Measurements from ENCODE around the gene BRSK2.
"Not testable (repeated sequence)": the region's sequence is repeated elsewhere in the genome, so short reads cannot be mapped to it uniquely, and the experiment has no call there.

Gene BRSK2

DNA sequence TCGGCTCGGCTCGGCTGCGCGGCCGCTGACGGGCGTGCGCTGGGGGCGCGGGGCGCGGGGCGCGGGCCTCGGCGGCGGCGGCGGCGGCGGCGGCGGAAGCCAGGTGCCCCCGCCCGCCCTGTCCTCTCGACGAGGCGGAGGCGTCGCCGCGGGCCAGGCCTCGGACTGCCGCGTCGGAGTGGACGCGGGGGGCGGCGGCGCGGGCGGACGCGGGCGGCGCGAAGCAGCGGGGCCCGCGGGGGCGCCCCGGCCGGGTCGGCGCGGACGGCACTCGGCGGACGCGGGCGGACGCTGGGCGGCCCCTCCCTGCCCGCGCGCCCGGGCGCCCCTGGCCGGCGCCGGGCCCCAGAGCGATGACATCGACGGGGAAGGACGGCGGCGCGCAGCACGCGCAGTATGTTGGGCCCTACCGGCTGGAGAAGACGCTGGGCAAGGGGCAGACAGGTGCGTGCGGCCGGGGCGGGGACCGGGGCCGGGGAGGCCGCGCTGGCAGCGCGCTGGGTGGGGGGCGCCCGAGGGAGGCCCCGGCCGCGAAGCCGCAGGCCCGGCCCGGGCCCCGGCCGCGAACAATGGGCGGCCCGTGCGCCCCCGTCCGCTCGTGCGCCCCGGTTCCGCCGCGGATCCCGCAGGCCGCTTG lies at the start of gene BRSK2:
TSS of gene BRSK2 (plus strand) at position 3 of the 637 bp plus-strand sequence. CDS start at position 354, 351 bp downstream.
- DNase-seq, result no peak

DNA sequence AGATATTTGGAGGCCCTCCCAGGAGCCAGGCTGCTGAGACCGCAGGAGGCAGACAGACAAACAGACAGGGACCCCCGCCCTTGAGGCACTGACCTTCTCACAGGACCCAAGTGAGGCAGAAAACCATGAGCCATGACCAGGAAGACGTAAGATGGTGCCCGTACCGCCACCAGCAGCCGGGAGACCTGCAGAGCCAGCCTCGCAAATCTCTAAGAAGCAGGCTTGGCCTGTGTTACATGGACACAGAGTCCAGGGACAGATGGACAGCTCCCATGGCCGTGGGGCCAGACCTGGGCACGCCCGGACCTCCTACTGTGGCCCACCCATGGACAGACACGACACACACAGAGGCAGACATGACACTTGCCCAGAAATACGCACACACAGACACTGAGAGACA lies 49.6 kb upstream of the BRSK2 start:
- DNase-seq, result no peak

GRCh38 chr11:1341226-1341625 lies 48.5 kb upstream of the BRSK2 start:
- not testable (repeated sequence) for DNase-seq

GRCh38 chr11:1341928-1342524 lies 47.7 kb upstream of the BRSK2 start:
- no peak for DNase-seq

DNA sequence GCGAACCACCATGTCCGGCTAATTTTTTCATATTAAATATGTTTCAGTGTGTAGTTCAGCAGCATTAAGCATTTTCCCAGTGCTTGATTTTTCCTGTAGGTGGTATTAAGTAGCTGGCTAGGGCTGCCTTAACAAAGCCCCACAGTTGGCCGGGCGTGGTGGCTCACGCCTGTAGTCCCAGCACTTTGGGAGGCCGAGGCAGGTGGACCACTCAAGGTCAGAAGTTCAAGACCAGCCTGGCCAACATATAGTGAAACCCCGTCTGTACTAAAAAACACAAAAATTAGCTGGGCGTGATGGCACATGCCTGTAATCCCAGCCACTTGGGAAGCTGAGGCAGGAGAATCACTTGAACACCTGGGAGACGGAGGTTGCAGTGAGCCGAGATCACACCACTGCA lies 46.8 kb upstream of the BRSK2 start:
- no peak for DNase-seq

DNA sequence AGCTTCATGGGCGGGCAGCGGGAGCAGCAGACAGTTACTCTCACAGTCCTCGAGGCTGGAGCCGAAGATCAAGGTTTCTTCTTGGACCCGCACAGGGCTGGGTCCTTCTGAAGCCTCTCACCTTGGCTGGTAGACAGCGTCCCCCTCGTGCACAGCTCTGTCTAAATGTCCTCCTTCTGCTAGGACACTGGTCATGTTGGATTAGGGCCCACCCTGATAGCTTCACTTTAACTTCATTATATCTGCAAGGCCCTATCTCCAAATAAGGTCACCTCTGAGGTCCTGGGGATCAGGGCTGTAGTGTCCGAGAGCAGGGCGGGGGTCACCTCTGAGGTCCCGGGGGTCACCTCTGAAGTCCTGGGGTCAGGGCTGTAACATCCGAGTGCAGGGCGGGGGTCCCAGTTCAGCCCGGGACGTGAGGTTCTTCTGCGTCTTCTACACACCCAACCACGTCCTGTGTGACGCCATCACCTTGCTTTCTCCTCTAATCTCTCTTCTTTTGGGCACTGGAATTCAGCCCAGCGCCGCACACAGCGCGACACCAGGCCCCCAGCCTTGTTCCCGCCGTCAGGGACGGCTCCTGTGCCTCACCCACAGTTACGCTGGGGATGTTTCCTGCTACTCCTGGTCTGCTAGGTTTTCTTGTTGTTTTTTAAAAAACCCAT lies 46.2 kb upstream of the BRSK2 start:
- DNase-seq, result no peak

DNA sequence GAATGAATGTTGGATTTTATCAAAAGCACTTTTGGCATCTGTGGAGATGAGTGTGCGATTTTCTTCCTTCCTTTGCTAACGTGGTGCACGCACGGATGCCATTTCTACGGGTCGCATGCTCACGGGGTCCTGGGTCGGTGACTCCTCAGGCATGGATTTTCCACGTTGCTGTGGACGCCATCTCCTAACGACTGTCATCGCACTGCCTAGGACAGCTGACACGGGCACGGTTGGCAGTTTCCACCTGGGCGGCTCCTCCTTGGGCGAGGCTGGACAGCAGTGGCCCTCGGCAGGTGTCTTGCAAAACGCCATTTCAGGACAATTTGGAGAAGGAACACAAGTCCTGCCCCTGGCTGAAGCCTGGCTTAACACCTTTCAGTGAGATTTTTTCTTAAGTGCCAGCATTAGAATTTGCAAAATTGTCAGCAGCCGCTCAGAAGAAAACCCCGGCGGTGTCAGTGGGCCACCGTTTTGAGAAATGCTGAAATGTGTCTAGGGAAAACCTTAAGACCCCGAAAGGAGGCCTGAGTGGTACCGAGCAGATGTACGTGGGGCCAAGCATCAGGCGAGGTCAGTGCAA lies 45.6 kb upstream of the BRSK2 start:
- DNase-seq, result no peak

DNA sequence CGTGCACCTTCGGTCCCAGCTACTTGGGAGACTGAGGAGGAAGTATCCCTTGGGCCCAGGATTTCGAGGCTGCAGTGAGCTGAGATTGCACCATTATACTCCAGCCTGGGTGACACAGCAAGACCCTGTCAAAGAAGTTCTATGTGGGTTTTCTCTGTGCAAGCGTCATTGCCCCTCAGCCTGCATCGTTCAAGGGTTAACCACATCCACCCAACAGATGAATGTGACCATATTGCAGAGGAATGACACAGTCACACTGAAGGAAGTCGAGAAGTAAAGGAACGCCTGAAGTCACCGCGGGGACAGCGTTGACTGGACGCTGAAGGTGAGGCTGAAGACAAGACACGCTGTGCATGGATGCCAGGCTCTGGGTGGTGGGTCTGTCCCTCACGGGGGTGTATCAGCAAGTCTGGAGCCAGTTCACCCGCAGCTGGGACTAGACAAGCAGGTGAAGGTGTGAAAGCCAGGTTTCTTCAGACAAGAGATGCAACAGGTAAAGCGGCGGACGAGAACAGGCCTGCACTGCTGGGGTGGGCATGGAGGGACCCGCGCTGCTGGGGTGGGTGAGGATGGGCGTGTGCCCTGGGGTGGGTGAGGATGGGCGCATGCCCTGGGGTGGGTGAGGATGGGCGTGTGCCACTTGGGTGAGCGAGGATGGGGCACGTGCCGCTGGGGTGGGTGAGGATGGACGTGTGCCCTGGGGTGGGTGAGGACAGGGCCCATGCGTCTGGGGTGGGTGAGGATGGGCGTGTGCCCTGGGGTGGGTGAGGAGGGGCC lies 43.8 kb upstream of the BRSK2 start:
- DNase-seq, result no peak

DNA sequence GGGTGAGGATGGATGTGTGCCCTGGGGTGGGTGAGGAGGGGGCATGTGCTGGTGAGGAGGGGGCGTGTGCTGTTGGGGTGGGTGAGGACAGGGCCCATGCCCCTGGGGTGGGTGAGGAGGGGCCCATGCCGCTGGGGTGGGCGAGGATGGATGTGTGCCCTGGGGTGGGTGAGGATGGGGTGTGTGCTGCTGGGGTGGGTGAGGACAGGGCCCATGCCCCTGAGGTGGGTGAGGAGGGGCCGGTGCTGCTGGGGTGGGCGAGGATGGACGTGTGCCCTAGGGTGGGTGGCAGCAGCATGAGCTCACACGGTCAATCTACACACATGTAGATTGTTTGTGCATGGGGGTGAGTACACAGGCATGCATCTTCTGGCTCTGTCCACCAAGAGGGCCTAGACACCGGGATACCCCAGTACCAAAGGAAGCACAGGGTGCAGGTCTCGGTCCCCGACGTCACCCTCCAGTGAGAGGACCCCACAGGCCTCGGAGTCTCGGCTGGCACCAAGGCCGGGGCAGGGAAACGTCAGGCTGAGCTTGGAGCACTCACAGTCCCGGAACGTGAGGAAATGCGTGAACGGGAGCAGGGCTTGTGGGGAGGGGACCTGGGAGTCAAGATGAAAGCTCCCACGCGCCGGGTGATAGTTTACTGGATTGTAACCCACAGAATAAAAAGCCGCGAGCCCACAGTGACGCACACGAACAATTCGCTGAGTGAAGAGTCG lies 42.9 kb upstream of the BRSK2 start:
- no peak for DNase-seq

GRCh38 chr11:1347411-1347999 lies 42.2 kb upstream of the BRSK2 start:
- not testable (repeated sequence) for DNase-seq

GRCh38 chr11:1348146-1348795 lies 41.5 kb upstream of the BRSK2 start:
- no peak for DNase-seq

GRCh38 chr11:1348796-1349326 lies 40.9 kb upstream of the BRSK2 start:
- no peak for DNase-seq

GRCh38 chr11:1349327-1350041 lies 40.2 kb upstream of the BRSK2 start:
- no peak for DNase-seq

DNA sequence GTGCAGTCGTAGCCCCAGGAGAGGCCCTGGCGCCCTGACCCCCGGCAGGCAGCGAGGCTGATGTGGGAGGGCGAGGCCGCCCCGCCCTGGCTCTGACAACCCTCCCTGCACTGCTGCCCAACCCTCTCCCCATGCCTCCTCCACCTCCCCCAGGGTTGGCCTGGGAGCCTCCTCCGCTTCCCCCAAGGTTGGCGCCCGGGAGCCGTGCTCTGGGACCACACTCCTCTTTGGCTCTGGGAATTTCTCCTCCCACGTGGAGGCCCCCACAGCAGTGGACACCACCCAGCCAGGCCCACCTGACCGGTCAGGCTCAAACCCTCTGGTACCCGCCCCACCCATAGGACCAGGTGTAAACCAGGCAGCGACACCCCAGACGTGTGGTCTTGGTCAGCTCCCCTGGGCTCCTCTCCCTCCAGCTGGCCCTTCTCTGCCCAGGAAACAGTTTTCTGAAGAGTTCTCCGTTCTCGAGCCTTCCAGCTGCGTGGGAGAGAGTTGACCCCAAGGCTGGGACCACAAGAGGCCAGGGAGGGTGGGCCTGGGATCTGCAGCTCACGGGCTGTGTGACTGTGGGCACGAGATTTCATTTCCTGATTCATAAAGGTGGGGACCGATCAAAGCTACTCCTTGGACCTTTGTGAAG lies 39.5 kb upstream of the BRSK2 start:
- no peak for DNase-seq

DNA sequence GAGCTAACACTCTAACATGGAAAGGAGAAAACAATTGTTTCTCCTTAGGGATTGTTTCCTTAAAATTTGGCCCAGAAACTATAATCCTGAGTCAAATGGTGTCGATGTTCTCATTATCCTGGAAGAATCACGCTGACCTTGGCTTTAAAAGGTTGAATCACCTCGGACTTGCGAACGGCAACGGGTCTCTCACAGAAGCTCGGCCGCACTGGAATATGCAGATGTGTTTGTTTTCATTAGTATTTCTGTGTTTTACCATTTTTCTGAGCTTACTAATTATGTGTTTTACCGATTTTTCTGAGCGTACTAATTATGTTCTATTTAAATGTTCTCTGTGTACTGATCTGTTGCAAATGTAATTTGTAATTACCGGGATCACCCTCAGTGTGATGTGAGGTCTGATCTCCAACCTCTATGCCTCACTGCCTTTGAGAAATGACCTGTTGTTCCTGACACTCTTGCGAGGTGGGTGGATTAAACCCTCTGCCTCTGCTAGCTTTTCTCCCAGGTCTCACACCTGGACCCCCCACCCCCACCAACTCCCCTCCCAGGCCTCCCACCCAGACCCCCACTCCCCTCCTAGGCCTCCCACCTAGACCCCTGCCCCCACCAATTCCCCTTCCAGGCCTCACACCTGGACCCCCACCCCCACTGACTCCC lies 38.3 kb upstream of the BRSK2 start:
- DNase-seq, result no peak

- no peak for DNase-seq
These were observed 36.9 kb upstream of the BRSK2 start for GRCh38 chr11:1352696-1353382.

DNA sequence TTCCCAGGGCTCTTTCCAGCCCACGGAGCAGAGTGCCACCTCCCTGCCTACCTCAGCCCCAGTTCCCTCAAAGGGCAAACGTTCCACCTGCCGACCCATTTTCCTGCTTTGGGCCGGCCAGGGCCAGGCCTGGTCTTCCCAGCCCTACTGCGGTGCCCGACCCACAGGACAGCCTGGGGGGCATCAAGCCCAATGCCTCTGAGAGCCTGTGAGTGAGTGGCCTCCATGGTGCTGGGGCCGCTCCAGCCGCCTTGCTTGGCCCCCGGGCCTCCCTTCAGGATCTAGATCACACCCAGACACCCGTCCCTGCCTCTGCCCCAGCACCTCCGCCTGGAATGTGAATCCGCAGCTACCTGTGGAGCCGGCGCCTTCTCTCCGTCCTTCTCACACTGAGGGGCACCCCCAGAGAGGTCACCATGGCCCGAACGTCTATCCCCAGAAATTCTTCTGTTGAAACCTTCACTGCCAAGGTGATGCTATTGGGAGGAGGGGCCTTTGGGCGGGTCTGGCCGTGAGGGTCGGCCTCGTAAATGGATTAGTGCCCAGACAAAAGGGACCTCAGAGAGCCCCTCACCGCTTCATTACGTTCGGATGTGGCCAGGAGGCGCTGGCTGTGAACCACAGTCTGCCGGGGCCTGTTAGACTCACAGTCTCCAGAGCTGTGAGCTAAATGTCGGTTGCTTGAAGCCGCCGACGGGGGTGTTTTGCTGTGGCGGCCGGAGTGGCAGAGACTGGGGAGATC lies 36.2 kb upstream of the BRSK2 start:
- no peak for DNase-seq
